Endothelial cell of umbilical vein (primary cell): ENCODE data around the gene MAP1LC3B. TPM values are rescaled to one million over a fixed set of nuclear protein-coding genes. Genes with fewer than 3 reads are reported as not detected.

ENCODE experiments used
- BruUV-seq: library from RNA; stranded (reverse); fragments of 400-500 nt; replicated peaks from 2 replicates; lab custom pipeline; 2021; lab: Mats Ljungman, UMichigan
- CTCF ChIA-PET: fragments of 300-600, 350-600 bp; sonication (Branson Sonifier 250); formaldehyde crosslinking; loops from one replicate; lab custom pipeline; 2021; ENCODE audit warnings: antibody characterized with exemption, inconsistent platforms; lab: Charles Lee
- POLR2A ChIA-PET: fragments of 300-600, 350-600 bp; sonication (Branson Sonifier 250); formaldehyde crosslinking; loops from one replicate; lab custom pipeline; 2021; ENCODE audit warnings: antibody characterized with exemption, inconsistent platforms; lab: Charles Lee
- DNase-seq: peaks from one replicate; pipeline ENCODE4 v3.0.0-alpha.2; 2011; ENCODE audit warnings: low read depth, low spot score
- FAIRE-seq: peaks from 2 replicates; lab custom pipeline; 2011; peaks lifted over from hg19 to GRCh38; lab: Jason Lieb, UNC
- H2AFZ ChIP-seq: 2 replicates; pipeline ENCODE4 v1.6.0; 2012; ENCODE audit warnings: low read depth, low read length, control low read depth, inconsistent platforms
- H3K27ac ChIP-seq: 2 replicates; pipeline ENCODE4 v1.5.1; 2011; ENCODE audit warnings: low read depth, mild to moderate bottlenecking, control low read depth, low read length, moderate library complexity; ENCODE audit not compliant: insufficient read depth
- H3K27me3 ChIP-seq, 2 experiments: 2 replicates each; pipeline versions ENCODE4 v1.6.0 to v1.6.1; 2011; ENCODE audit warnings: low read length in 2 of 2, mixed read lengths in 1 of 2; ENCODE audit not compliant: control insufficient read depth in 2 of 2, insufficient read depth in 2 of 2
- H3K36me3 ChIP-seq, 2 experiments: 2 replicates in 1 of 2; 3 replicates in 1 of 2; pipeline ENCODE4 v1.5.1; 2011; ENCODE audit warnings: low read length in 2 of 2, mild to moderate bottlenecking in 1 of 2, moderate library complexity in 1 of 2; ENCODE audit not compliant: control insufficient read depth in 2 of 2, insufficient read depth in 2 of 2; ENCODE audit errors: extremely low read depth in 1 of 2
- H3K4me1 ChIP-seq: 3 replicates; pipeline ENCODE4 v1.5.1; 2011; ENCODE audit warnings: mild to moderate bottlenecking, low read length; ENCODE audit not compliant: control insufficient read depth, insufficient read depth; ENCODE audit errors: extremely low read depth
- H3K4me2 ChIP-seq: 2 replicates; pipeline ENCODE4 v1.6.1; 2011; ENCODE audit warnings: low read length, control low read depth, mixed read lengths; ENCODE audit not compliant: insufficient read depth
- H3K4me3 ChIP-seq, 3 experiments: fragments of 200-600 bp in 1 of 3; sonication (generic), shearing (Covaris generic) in 1 of 3; replicated peaks in 1 of 3; 2 replicates each; pipeline ENCODE4 v1.5.1; 2011 to 2016; ENCODE audit warnings: control low read depth in 3 of 3, low read length in 3 of 3, mild to moderate bottlenecking in 2 of 3, inconsistent platforms in 1 of 3, low read depth in 1 of 3, moderate library complexity in 1 of 3; ENCODE audit not compliant: insufficient read depth in 1 of 3
- H3K79me2 ChIP-seq: 2 replicates; pipeline ENCODE4 v1.6.0; 2012; ENCODE audit warnings: low read length, inconsistent platforms; ENCODE audit not compliant: control insufficient read depth, insufficient read depth
- H3K9ac ChIP-seq: replicated peaks from 2 replicates; pipeline ENCODE3; 2011; ENCODE audit warnings: low read length, control low read depth; ENCODE audit not compliant: insufficient read depth; ENCODE audit errors: extremely low read depth
- H3K9me1 ChIP-seq: replicated peaks from 3 replicates; pipeline ENCODE4 v1.6.0; 2011; ENCODE audit warnings: mild to moderate bottlenecking, low read length; ENCODE audit not compliant: control insufficient read depth, insufficient read depth; ENCODE audit errors: extremely low read depth
- H3K9me3 ChIP-seq: replicated peaks from 2 replicates; pipeline ENCODE4 v1.5.1; 2012; ENCODE audit warnings: low read length, inconsistent platforms; ENCODE audit not compliant: control insufficient read depth, insufficient read depth
- H4K20me1 ChIP-seq: replicated peaks from 2 replicates; pipeline ENCODE3; 2011; ENCODE audit warnings: mild to moderate bottlenecking, low read length; ENCODE audit not compliant: control insufficient read depth, insufficient read depth; ENCODE audit errors: extremely low read depth
- CTCF ChIP-seq, 2 donors: IDR thresholded peaks; 1 replicate in 1 of 2; 2 replicates in 1 of 2; pipeline ENCODE4 v1.5.1; 2011; ENCODE audit warnings: low read length in 2 of 2, mild to moderate bottlenecking in 2 of 2, moderate library complexity in 2 of 2, control low read depth in 1 of 2, inconsistent platforms in 1 of 2, low read depth in 1 of 2; ENCODE audit not compliant: insufficient read depth in 1 of 2; ENCODE audit errors: extremely low read depth in 1 of 2
- FOS ChIP-seq: IDR thresholded peaks from 2 replicates; pipeline ENCODE4 v1.6.1; 2011; ENCODE audit warnings: mild to moderate bottlenecking, low read length, moderate library complexity, borderline replicate concordance; ENCODE audit not compliant: insufficient read depth
- MAX ChIP-seq: IDR thresholded peaks from 2 replicates; pipeline ENCODE4 v1.6.1; 2011; ENCODE audit not compliant: insufficient read depth, insufficient read length
- POLR2A ChIP-seq: IDR thresholded peaks from 2 replicates; pipeline ENCODE4 v1.6.1; 2012; ENCODE audit warnings: low read depth, mild to moderate bottlenecking, control low read depth, low read length
- POLR2AphosphoS5 ChIP-seq: IDR thresholded peaks from 2 replicates; pipeline ENCODE4 v1.6.1; 2012; ENCODE audit warnings: low read depth, mild to moderate bottlenecking, control low read depth, low read length, moderate library complexity; ENCODE audit not compliant: insufficient read depth
- dilution Hi-C: fragments of 300-500 bp; cut with MboI; formaldehyde crosslinking; loops from one replicate; pipeline ENCODE4 v1.15.0; 2019; ENCODE audit warnings: low sequenced_read_pairs; ENCODE audit not compliant: extremely low pct_ligation_motif_present
- intact Hi-C: fragments of 100-400 bp; cut with micrococcal nuclease; formaldehyde crosslinking; loops from one replicate; pipeline ENCODE4 v1.10.0; 2022
- polyA plus RNA-seq, 4 experiments: library from polyadenylated mRNA; depleted of rRNA in 3 of 4; stranded (reverse) in 3 of 4; unstranded in 1 of 4; fragments of >200 nt; gene quantifications; 2 replicates each; pipeline versions ENCODE4 v1.2.1 to v1.2.3, GENCODE V29; 2011 to 2012; ENCODE audit warnings: missing spikeins in 1 of 4
- total RNA-seq: library from RNA; stranded (reverse); gene quantifications from 2 replicates; pipeline ENCODE4 v1.2.3, GENCODE V29; 2021

Gene MAP1LC3B
- total and polyA plus RNA-seq, 2 donors (not counting 3 experiments of a cell fraction or from before 2014, with no cell fraction given): 40.7 to 99.9 TPM

GRCh38 chr16:87437327-87437726, 45.2 kb downstream of the MAP1LC3B start:
- intact Hi-C loops (loop anchor here (5.0 kb wide), 1 partner anchor 45 kb away; the partner anchor contains the start of gene MAP1LC3B), dilution Hi-C loops (no loop called here)
- Histone ChIP-seq H2AFZ (no peak overlapping the region), H3K79me2 (peaks cover 8% of the 10 kb centered on the region), H4K20me1 (no peaks in the 10 kb centered on the region), H3K4me1 (peaks cover 18% of the 10 kb centered on the region), H3K9me3 (no peaks in the 10 kb centered on the region), H3K4me2 (no peak overlapping the region), H3K9ac (no peak overlapping the region), H3K36me3 (peaks cover 0 to 3% of the 10 kb centered on the region in 2 experiments), H3K27me3 (no peaks in the 10 kb centered on the region), H3K27ac (no peak overlapping the region), H3K4me3 (no peak overlapping the region), H3K9me1 (no peaks in the 10 kb centered on the region)
- ChIA-PET POLR2A (no interaction called here), CTCF (interaction anchor here (0.8 to 1.4 kb wide), 2 partner anchors 12 to 16 kb away, joined by 4 read pairs; no protein-coding TSS in a partner anchor)
- BruUV-seq: no TSS peak
- DNase-seq: no peak
- no peak for FAIRE-seq
- TF ChIP-seq POLR2AphosphoS5 (no peak), CTCF (IDR thresholded peaks at IDR 0.05; ENCODE audit: extremely low read depth in 1 of 2, insufficient read depth in 1 of 2, low read depth in 1 of 2, low read length in 2 of 2) (no peak), MAX (no peak), POLR2A (no peak), FOS (no peak)
